Smooth muscle cell (in vitro differentiated cells): Measurements from ENCODE around the gene CCDC73. TPM values are rescaled to one million over a fixed set of nuclear protein-coding genes. Genes with fewer than 3 reads are reported as not detected.

Experiments used
- DNase-seq: peaks from one replicate; lab custom pipeline; 2025; ENCODE audit not compliant: unreplicated experiment; lab: John Stamatoyannopoulos, UW
- H2AFZ ChIP-seq: fragments of 200-600 bp; sonication (generic); 2 replicates; pipeline ENCODE4 v1.6.0; 2016; ENCODE audit warnings: antibody characterized with exemption, low read depth, mild to moderate bottlenecking
- H3F3A ChIP-seq: fragments of 200-600 bp; sonication (generic); 2 replicates; pipeline ENCODE4 v1.6.0; 2017; ENCODE audit warnings: antibody characterized with exemption, low read depth
- H3K27ac ChIP-seq: fragments of 200-600 bp; sonication (generic); 2 replicates; pipeline ENCODE4 v1.5.1; 2016; ENCODE audit warnings: low read depth, mild to moderate bottlenecking
- H3K27me3 ChIP-seq: fragments of 200-600 bp; sonication (generic); 2 replicates; pipeline ENCODE4 v1.6.1; 2016; ENCODE audit warnings: low read depth, mild to moderate bottlenecking
- H3K36me3 ChIP-seq: fragments of 200-600 bp; sonication (generic); 2 replicates; pipeline ENCODE4 v1.5.1; 2016; ENCODE audit warnings: low read depth
- H3K4me1 ChIP-seq: fragments of 200-600 bp; sonication (generic); 2 replicates; pipeline ENCODE4 v1.5.1; 2016; ENCODE audit warnings: low read depth
- H3K4me2 ChIP-seq: fragments of 200-600 bp; sonication (generic); 2 replicates; pipeline ENCODE4 v1.6.0; 2016; ENCODE audit warnings: mild to moderate bottlenecking
- H3K4me3 ChIP-seq: fragments of 200-600 bp; sonication (generic); 2 replicates; pipeline ENCODE4 v1.5.1; 2016; ENCODE audit warnings: mild to moderate bottlenecking
- H3K79me2 ChIP-seq: fragments of 200-600 bp; sonication (generic); 2 replicates; pipeline ENCODE4 v1.6.0; 2016; ENCODE audit warnings: low read depth, mild to moderate bottlenecking
- H3K9ac ChIP-seq: fragments of 200-600 bp; sonication (generic); 2 replicates; pipeline ENCODE4 v1.6.0; 2016; ENCODE audit warnings: low read depth
- H3K9me3 ChIP-seq: fragments of 200-600 bp; sonication (generic); replicated peaks from 2 replicates; pipeline ENCODE4 v1.5.1; 2016; ENCODE audit warnings: low read depth
- H4K20me1 ChIP-seq: fragments of 200-600 bp; sonication (generic); 2 replicates; pipeline ENCODE4 v1.6.0; 2016; ENCODE audit warnings: low read depth
- WGBS: methylation state at CpG from one replicate; pipeline ENCODE4 v1.1.7; 2016; ENCODE audit warnings: low lambda C conversion rate; 5-methylcytosine and 5-hydroxymethylcytosine counted together
- polyA plus RNA-seq: library from polyadenylated mRNA; unstranded; fragments of >200 nt; fragmentation: Nextera tagmentation; extraction: Ambion mirVana; gene quantifications from 2 replicates; pipeline ENCODE4 v1.2.1, GENCODE V29; 2016
- total RNA-seq: library from RNA; depleted of rRNA; stranded (reverse); fragments of >200 nt; gene quantifications from 2 replicates; pipeline ENCODE4 v1.2.3, GENCODE V29; 2014
- TF ChIP-seq, protein P1 (sequence below): fragments of 200-600 bp; sonication (generic); IDR thresholded peaks from 2 replicates; pipeline ENCODE4 v1.5.1; 2017; ENCODE audit warnings: borderline replicate concordance, mild to moderate bottlenecking, antibody characterized with exemption; ENCODE audit not compliant: insufficient read depth, poor library complexity, severe bottlenecking

The CCDC73 gene
- total and polyA plus RNA-seq, 2 experiments from 2014 or later = not detected

DNA sequence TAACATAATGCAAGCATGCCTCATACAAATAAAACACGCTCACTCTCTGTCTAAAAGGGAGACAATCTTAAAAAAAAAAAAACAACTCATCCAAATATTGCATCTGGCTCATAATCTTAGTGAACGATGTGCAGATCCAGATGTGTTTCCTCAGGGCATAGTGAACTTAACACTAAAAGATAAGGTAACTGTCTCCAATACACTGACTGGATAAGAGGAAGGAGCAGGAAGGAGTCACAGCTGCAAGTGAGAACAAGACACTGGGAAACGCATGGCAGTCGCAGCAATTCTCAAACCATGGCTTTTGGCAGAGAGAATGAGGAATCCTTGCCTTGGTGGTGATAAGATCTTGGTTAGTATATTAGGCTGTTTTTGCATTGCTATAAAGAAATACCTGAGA, 220.0 kb downstream of the CCDC73 start:
- H3K9ac ChIP-seq = no peak overlapping the region
- 63% methylated on average over 4 of the region's 4 CpGs for WGBS
- H3K9me3 ChIP-seq = no peaks in the 10 kb centered on the region
- no peaks in the 10 kb centered on the region for H3K36me3 ChIP-seq
- H3K4me2 ChIP-seq = no peak overlapping the region
- H3K4me1 ChIP-seq = peaks cover 5% of the 10 kb centered on the region
- H3K4me3 ChIP-seq = no peak overlapping the region
- H3K27me3 ChIP-seq = peaks cover 9% of the 10 kb centered on the region
- TF ChIP-seq, protein P1, sequence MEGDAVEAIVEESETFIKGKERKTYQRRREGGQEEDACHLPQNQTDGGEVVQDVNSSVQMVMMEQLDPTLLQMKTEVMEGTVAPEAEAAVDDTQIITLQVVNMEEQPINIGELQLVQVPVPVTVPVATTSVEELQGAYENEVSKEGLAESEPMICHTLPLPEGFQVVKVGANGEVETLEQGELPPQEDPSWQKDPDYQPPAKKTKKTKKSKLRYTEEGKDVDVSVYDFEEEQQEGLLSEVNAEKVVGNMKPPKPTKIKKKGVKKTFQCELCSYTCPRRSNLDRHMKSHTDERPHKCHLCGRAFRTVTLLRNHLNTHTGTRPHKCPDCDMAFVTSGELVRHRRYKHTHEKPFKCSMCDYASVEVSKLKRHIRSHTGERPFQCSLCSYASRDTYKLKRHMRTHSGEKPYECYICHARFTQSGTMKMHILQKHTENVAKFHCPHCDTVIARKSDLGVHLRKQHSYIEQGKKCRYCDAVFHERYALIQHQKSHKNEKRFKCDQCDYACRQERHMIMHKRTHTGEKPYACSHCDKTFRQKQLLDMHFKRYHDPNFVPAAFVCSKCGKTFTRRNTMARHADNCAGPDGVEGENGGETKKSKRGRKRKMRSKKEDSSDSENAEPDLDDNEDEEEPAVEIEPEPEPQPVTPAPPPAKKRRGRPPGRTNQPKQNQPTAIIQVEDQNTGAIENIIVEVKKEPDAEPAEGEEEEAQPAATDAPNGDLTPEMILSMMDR = no peak
- DNase-seq = no peak
- no peaks in the 10 kb centered on the region for H3F3A ChIP-seq
- no peaks in the 10 kb centered on the region for H4K20me1 ChIP-seq
- no peak overlapping the region for H3K27ac ChIP-seq
- H2AFZ ChIP-seq = no peak overlapping the region
- no peaks in the 10 kb centered on the region for H3K79me2 ChIP-seq

DNA sequence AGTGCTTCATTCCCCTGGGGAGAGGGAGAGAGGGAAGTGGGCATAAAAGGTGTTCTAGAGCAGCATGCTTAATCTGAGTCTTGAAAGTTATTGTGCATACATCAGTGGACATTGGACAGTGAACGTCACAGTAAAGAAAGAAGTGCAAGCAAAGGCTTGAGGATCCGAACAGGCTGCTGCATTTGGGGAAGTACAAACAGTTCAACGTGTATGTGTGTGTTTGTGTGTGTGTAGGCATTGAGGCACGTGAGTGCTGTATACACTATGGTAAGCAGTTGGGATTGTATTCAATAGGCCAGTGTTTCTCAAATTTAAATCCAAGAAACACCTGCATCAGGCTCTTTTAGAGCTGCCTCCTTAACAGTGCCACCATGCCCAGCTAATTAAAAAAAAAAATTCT, 221.2 kb downstream of the CCDC73 start:
- Histone ChIP-seq H2AFZ (no peak overlapping the region), H3K27me3 (peaks cover 10% of the 10 kb centered on the region), H3K36me3 (no peaks in the 10 kb centered on the region), H3K4me3 (no peak overlapping the region), H4K20me1 (no peaks in the 10 kb centered on the region), H3K9me3 (no peaks in the 10 kb centered on the region), H3F3A (no peaks in the 10 kb centered on the region), H3K4me1 (peaks cover 5% of the 10 kb centered on the region), H3K4me2 (no peak overlapping the region), H3K9ac (no peak overlapping the region), H3K79me2 (no peaks in the 10 kb centered on the region), H3K27ac (no peak overlapping the region)
- DNase-seq = no peak
- TF ChIP-seq, protein P1 = no peak
- 89% methylated on average over 4 of the region's 4 CpGs for WGBS

DNA sequence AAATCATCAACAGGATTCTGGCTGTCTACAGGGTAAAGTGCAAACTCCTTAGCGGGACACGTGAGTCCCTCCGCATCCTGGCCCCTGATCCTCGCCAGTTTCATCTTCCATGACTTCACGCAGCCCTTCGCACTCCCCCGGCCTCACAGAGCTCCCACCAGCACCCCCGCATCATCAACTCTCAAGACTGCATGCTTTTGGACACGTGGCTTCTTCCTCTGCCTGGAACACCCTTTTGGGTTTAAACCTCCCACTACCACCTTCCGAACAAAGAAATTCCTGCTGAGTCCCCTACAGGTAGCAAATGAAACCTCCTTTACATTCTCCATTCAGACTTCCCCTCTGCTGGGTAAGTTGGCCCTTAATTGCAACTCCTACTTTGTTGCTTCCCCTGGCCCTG, 223.4 kb downstream of the CCDC73 start:
- peaks cover 18% of the 10 kb centered on the region for H3K27me3 ChIP-seq
- TF ChIP-seq, protein P1 = no peak
- H4K20me1 ChIP-seq = no peaks in the 10 kb centered on the region
- no peak overlapping the region for H3K9ac ChIP-seq
- DNase-seq = no peak
- no peak overlapping the region for H3K4me2 ChIP-seq
- H3K79me2 ChIP-seq = no peaks in the 10 kb centered on the region
- no peaks in the 10 kb centered on the region for H3K9me3 ChIP-seq
- H2AFZ ChIP-seq = peak overlapping the region; percentile 1
- H3K4me1 ChIP-seq = peaks cover 5% of the 10 kb centered on the region
- no peaks in the 10 kb centered on the region for H3F3A ChIP-seq
- H3K27ac ChIP-seq = no peak overlapping the region
- 50% methylated on average over 10 of the region's 10 CpGs for WGBS
- no peaks in the 10 kb centered on the region for H3K36me3 ChIP-seq
- no peak overlapping the region for H3K4me3 ChIP-seq

DNA sequence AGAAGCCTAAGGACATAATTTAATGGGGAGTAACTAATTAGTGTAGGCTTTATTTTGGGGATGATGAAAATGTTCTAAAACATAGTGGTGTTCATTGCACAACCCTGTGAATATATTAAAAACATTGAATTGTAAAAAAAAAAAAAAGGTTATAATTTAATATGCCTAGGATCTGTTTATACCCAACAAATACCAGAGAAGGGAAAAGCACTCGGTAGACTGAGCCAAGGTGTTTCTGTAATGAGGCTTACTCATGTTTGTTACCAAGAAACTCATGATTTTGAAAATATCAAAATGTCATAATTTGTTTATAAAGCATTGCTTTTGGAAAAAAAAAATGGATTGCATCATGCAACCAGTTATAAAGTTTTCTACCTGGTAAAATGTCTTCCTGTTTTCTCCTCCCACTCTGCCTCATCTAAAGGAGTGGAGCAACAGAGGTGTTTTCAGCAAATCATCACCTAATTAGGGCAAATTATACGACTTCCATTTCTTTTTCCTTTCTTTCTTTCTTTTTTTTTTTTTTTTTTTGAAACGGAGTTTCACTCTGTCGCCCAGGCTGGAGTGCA, 225.1 kb downstream of the CCDC73 start:
- H3K4me1 ChIP-seq = peaks cover 5% of the 10 kb centered on the region
- TF ChIP-seq, protein P1 = no peak
- H3K36me3 ChIP-seq = no peaks in the 10 kb centered on the region
- H3F3A ChIP-seq = no peaks in the 10 kb centered on the region
- H3K27ac ChIP-seq = no peak overlapping the region
- H3K9me3 ChIP-seq = no peaks in the 10 kb centered on the region
- H3K27me3 ChIP-seq = peaks cover 18% of the 10 kb centered on the region
- no peaks in the 10 kb centered on the region for H4K20me1 ChIP-seq
- 83% methylated on average over 4 of the region's 4 CpGs for whole genome bisulfite sequencing
- H3K79me2 ChIP-seq = no peaks in the 10 kb centered on the region
- no peak overlapping the region for H3K4me2 ChIP-seq
- H3K9ac ChIP-seq = no peak overlapping the region
- no peak overlapping the region for H2AFZ ChIP-seq
- no peak for DNase-seq
- no peak overlapping the region for H3K4me3 ChIP-seq
